HTERT RPE-1 (cell line): ENCODE measurements around the gene CCL11.
"Not testable (repeated sequence)": the region's sequence is repeated elsewhere in the genome, so short reads cannot be mapped to it uniquely, and the experiment has no call there.

ENCODE experiments used
- in situ Hi-C: fragments of 300-500 bp; cut with MboI; formaldehyde crosslinking; loops from 4 replicates; pipeline ENCODE4 v1.14.3; 2020; ENCODE audit warnings: low sequenced_read_pairs

Gene CCL11

DNA sequence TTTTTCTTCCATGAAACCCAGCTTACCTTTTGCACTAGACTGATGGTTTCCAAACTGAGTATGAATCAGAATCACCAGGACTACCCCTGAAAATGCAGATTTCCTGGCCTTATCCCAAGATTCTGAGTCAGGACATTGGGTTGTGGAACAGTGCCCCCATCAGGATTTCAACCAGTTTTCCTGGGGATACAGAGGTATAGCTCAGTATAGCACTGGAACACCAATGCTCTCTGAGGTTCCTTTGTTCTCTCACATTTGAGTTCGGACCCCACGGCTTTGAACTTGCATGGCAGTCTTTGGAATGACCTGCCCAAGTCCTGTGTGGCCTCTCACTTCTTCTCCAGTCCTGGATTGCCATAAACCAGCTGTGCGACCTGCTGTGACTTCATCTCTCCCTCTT, 20.9 kb downstream of the CCL11 start:
- in situ Hi-C loops: no loop called here

DNA sequence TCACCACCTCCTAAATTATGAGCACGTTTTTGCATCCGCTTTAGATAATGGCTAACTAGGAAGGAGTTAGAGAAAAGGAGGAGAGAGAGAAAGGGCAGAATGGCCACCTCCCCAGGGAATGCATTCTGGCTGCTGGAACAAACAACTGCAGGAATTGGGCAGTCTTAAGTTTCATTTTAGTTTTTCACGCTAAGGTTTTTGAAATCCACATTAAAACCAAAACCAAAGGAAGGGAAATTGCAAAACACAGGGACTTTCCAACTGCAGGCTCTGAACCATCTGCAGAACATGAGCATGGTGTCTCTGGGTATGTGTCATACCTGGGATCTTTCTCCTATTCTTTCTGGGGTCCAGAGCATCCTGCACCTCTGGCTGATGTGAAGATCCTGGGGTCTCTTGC, 21.6 kb downstream of the CCL11 start:
- in situ Hi-C loops: no loop called here

DNA sequence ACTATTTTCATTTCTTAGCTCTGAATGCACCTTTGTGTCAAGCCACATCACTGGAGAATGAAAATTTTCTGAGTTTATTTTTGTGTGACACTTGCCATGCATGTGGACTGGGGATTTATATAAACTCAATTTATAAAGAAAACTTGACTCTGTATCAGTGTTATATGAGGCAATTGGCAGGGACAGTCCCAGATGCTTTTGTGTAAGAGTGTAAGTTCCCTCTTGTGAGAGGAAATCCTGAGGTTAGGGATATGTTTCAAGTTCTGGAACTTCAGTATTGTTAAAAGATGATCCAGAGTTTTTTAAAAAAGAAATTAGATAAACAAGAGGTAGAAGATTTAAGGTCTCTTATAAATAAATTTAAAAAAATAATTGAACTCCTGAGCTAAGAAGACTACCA, 22.8 kb downstream of the CCL11 start:
- in situ Hi-C loops: no loop called here

DNA sequence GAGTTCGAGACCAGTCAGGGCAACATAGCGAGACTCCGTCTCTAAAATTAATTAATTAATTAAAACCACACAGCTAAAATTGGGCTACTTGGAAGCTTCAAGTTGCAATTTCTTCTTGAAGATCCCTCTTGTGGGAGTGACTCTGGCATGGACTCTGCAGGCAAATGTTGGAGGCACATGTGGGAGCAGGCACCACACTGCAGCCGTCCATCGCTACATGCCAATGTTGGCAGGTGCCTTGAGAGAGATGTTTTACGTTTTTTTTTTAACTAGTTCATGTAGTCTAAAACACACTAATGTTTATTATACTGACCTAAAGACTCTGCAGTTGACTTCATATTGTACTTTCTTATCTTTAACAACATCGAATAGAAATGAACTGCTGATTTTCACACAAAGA, 25.7 kb downstream of the CCL11 start:
- in situ Hi-C loops: no loop called here

DNA sequence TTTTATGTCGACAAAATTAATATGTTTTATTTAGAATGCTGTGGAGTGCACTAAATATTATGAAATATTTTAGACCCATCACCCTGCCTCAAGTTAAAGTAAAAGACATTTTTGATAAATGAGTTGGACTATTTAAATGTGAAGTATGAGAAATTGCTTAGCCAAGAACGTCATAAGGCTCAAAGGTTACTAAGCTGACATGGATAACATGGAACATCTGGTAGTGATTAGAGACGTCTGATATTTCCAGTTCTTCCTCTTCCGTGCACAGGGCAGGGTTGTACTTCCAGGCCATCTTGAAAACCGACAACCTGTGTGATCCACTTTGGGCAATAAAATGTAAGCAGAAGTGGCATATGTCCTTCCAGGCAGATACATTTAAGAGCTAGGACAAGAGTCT, 26.5 kb downstream of the CCL11 start:
- in situ Hi-C loops: no loop called here

DNA sequence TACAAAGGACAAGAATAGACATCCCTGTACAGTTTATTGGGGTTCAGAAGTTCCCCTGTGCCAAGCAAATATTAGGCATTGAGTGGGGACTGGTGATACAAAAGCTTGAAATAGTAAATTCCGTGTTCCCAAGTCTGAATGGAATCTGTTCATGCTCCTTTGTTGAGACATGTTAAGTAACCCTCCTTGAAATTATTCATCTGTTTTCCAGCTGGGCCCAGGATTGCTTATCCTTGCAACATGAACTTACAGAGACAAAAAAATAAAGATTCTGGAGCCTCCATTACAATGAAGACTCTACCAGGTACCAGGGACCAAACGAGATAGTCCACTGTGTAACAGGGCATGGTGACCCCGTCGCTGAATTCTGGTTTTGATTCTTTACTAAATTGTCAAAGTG, 27.6 kb downstream of the CCL11 start:
- in situ Hi-C loops: no loop called here

DNA sequence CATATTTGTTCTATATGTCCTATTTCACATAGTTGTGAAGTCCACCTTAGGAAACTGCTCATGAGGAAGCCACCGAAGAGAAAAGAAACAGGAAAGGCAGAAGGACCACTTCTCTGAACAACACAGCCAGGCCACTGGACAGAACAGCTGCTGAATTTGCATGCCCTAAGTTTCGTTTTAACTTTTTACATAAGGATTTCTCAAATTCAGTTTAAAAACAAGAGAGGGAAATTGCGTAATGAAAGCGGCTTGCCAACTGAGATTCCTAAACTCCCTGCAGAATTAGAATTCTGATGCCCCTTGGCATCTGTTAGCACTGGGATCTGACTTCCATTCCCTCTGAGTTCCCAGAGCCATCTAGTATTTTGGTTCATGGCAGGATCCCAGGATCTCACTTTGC, 28.7 kb downstream of the CCL11 start:
- in situ Hi-C loops: no loop called here

DNA sequence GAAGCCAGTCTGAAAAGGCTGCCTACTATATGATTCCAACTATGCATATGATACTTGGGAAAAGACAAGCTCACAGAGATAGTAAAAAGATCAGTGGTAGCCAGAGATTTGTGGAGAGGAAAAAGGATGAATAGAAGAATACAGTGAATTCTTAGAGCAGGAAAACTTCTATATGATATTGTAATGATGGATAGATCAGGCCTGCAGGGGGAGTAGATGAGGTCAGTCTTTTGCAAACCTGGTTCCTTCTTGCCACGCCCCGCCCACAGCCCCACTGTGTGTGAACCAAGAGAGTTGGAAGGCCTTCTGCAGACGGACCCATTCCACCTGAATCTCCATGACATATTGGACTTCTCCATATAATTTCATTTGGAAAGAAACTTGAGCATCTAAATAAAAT, 32.9 kb downstream of the CCL11 start:
- in situ Hi-C loops: no loop called here

DNA sequence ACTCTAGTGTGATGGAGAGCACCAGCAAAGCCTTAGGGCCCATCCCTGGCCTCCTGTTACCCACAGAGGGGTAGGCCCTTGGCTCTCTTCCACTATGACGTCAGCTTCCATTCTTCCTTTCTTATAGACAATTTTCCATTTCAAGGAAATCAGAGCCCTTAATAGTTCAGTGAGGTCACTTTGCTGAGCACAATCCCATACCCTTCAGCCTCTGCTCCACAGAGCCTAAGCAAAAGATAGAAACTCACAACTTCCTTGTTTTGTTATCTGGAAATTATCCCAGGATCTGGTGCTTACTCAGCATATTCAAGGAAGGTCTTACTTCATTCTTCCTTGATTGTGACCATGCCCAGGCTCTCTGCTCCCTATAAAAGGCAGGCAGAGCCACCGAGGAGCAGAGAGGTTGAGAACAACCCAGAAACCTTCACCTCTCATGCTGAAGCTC, 33.5 kb downstream of the CCL11 start, which contains the start of gene CCL8:
Gene CCL8, plus strand, starts transcription at position 397 of the 445 bp plus-strand sequence. CDS start 67 bp downstream, outside the sequence.
- in situ Hi-C loops: no loop called here

DNA sequence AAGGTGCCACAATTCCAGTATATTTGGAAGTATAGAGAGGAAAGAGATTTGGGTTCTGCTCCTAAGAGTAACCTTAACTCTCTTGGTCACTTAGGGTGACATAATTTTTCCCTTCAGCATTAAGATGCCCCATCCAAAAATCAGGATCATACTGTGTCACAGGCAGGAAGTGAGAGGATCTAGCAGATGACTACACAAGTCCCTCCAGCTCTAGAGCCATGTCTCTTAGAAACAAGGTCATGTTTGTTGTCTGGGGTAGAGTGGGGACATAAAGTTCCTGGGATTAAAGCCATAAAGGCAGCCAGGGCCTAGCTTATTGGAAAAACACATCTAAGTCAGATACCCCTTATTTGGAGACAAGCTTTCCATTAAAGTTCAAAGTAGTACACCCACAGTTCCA, 36.4 kb downstream of the CCL11 start:
- in situ Hi-C loops: no loop called here

DNA sequence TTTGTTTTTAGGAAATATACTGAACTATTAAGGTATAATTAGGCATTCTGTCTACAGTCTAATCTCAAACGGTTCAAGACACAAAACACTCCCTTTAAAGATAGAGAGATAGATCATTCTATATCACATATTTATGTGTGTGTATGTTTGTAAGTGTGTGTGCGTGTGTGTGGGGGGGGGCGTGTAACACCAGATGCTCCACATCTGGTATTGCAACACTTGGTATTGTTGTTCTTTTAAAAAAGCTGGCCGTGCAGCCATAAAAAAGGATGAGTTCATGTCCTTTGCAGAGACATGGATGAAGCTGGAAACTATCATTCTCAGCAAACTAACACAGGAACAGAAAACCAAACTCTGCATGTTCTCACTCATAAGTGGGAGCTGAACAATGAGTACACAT, 42.0 kb downstream of the CCL11 start:
- in situ Hi-C loops: not testable (repeated sequence)

DNA sequence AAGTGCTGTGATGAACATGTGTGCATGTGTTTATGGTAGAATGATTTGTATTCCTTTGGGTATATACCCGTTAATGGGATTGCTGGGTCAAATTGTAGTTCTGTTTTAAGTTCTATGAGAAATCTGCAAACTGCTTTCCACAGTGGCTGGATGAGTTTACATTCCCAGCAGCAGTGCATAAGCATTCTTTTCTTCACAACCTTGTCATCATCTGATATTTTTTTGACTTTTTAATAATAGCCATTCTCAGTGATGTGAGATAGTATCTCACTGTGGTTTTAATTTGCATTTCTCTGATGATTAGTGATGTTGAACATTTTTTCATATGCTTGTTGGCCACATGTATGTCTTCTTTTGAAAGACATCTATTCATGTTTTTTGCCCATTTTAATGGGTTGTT, 52.2 kb downstream of the CCL11 start:
- in situ Hi-C loops: no loop called here
